ENCODE data around the gene UNC5C. TPM values are rescaled to one million over a fixed set of nuclear protein-coding genes. Genes with fewer than 3 reads are reported as not detected.

Gene UNC5C
- total RNA-seq, 1 experiment from 2014 or later, result 0.11 TPM

- no peak for DNase-seq (ENCODE audit: low read depth)
These were observed 200.4 kb downstream of the UNC5C start for GRCh38 chr4:95348418-95348817.

- no peak for DNase-seq (ENCODE audit: low read depth)
These were observed 205.5 kb downstream of the UNC5C start for GRCh38 chr4:95343235-95343634.

- DNase-seq (ENCODE audit: low read depth), result no peak
These were observed 208.6 kb downstream of the UNC5C start for GRCh38 chr4:95340191-95340590.

GRCh38 chr4:95325665-95326064 is 223.1 kb downstream of the UNC5C start:
- no peak for DNase-seq (ENCODE audit: low read depth)

GRCh38 chr4:95319169-95319568 is 229.6 kb downstream of the UNC5C start:
- no peak for DNase-seq (ENCODE audit: low read depth)

- DNase-seq (ENCODE audit: low read depth), result peak; percentile 61
These were observed 230.3 kb downstream of the UNC5C start for GRCh38 chr4:95318483-95318882.

- no peak for DNase-seq (ENCODE audit: low read depth)
These were observed 230.7 kb downstream of the UNC5C start for GRCh38 chr4:95318044-95318443.

- no peak for DNase-seq (ENCODE audit: low read depth)
These were observed 231.5 kb downstream of the UNC5C start for GRCh38 chr4:95317085-95317793.

GRCh38 chr4:95314573-95314972 is 234.2 kb downstream of the UNC5C start:
- no peak for DNase-seq (ENCODE audit: low read depth)

- DNase-seq (ENCODE audit: low read depth), result peak; percentile 75
These were observed 243.9 kb downstream of the UNC5C start for GRCh38 chr4:95304898-95305297.

GRCh38 chr4:95300304-95300703 is 248.5 kb downstream of the UNC5C start:
- no peak for DNase-seq (ENCODE audit: low read depth)

- no peak for DNase-seq (ENCODE audit: low read depth)
These were observed 252.7 kb downstream of the UNC5C start for GRCh38 chr4:95296052-95296451.

- DNase-seq (ENCODE audit: low read depth), result no peak
These were observed 253.6 kb downstream of the UNC5C start for GRCh38 chr4:95295157-95295556.

- DNase-seq (ENCODE audit: low read depth), result no peak
These were observed 254.5 kb downstream of the UNC5C start for GRCh38 chr4:95294321-95294720.

GRCh38 chr4:95293014-95293413 is 255.8 kb downstream of the UNC5C start:
- DNase-seq (ENCODE audit: low read depth), result peak; percentile 30

- no peak for DNase-seq (ENCODE audit: low read depth)
These were observed 258.1 kb downstream of the UNC5C start for GRCh38 chr4:95290702-95291101.

GRCh38 chr4:95289028-95289634 is 259.6 kb downstream of the UNC5C start:
- peak; percentile 32 for DNase-seq (ENCODE audit: low read depth)

GRCh38 chr4:95288552-95288951 is 260.2 kb downstream of the UNC5C start:
- DNase-seq (ENCODE audit: low read depth), result peak; percentile 11

GRCh38 chr4:95285797-95286196 is 263.0 kb downstream of the UNC5C start:
- no peak for DNase-seq (ENCODE audit: low read depth)

GRCh38 chr4:95284655-95285054 is 264.1 kb downstream of the UNC5C start:
- DNase-seq (ENCODE audit: low read depth), result no peak

- no peak for DNase-seq (ENCODE audit: low read depth)
These were observed 265.5 kb downstream of the UNC5C start for GRCh38 chr4:95283320-95283719.

GRCh38 chr4:95272797-95273196 is 276.0 kb downstream of the UNC5C start:
- no peak for DNase-seq (ENCODE audit: low read depth)

- no peak for DNase-seq (ENCODE audit: low read depth)
These were observed 276.7 kb downstream of the UNC5C start for GRCh38 chr4:95272036-95272435.
